Naive B cell (primary cell): ENCODE data around the gene ARID1B. TPM values are rescaled to one million over a fixed set of nuclear protein-coding genes. Genes with fewer than 3 reads are reported as not detected.

Experiments
- ATAC-seq, 2 donors: fragments of 150-1000 bp; cut with Tn5 transposase; 2 replicates each; pipeline ENCODE4 v1.10.0; 2021; ENCODE audit warnings: low read depth in 2 of 2, mild to moderate bottlenecking in 2 of 2, moderate library complexity in 2 of 2
- DNase-seq: peaks from one replicate; pipeline ENCODE4 v3.0.0; 2022
- H3K27ac Mint-ChIP-seq, 6 donors: one replicate each; pipeline ENCODE4 v1.8.0; 2020 to 2022; ENCODE audit warnings: mild to moderate bottlenecking in 6 of 6, mixed read lengths in 6 of 6, moderate library complexity in 5 of 6, inconsistent platforms in 2 of 6
- H3K27me3 Mint-ChIP-seq, 3 donors: one replicate each; pipeline ENCODE4 v1.8.0; 2021 to 2022; ENCODE audit warnings: mixed read lengths in 3 of 3, mild to moderate bottlenecking in 1 of 3
- H3K36me3 Mint-ChIP-seq, 2 donors: one replicate each; pipeline ENCODE4 v1.8.0; 2020 to 2022; ENCODE audit warnings: mixed read lengths in 2 of 2, inconsistent platforms in 1 of 2, mild to moderate bottlenecking in 1 of 2
- H3K4me1 Mint-ChIP-seq, 3 donors: one replicate each; pipeline ENCODE4 v1.8.0; 2020 to 2022; ENCODE audit warnings: mixed read lengths in 3 of 3, inconsistent platforms in 1 of 3, mild to moderate bottlenecking in 1 of 3, moderate library complexity in 1 of 3
- H3K4me3 Mint-ChIP-seq, 8 donors: one replicate each; pipeline ENCODE4 v1.8.0; 2020 to 2022; ENCODE audit warnings: mild to moderate bottlenecking in 8 of 8, mixed read lengths in 8 of 8, moderate library complexity in 8 of 8, inconsistent platforms in 2 of 8
- H3K9me3 Mint-ChIP-seq, 7 donors: one replicate each; pipeline ENCODE4 v1.8.0; 2020 to 2022; ENCODE audit warnings: mixed read lengths in 7 of 7, mild to moderate bottlenecking in 5 of 7, inconsistent platforms in 2 of 7, moderate library complexity in 1 of 7
- polyA plus RNA-seq, 6 donors: library from polyadenylated mRNA; unstranded; fragments of 300-500 nt; fragmentation: Illumina TruSeq; gene quantifications; one replicate each; pipeline ENCODE4 v1.2.3, GENCODE V29; 2021; ENCODE audit warnings: low read depth in 6 of 6

The ARID1B gene
- polyA plus RNA-seq, 6 donors from 2014 or later, result 16.6 to 44.1 (median 27.5) TPM

DNA sequence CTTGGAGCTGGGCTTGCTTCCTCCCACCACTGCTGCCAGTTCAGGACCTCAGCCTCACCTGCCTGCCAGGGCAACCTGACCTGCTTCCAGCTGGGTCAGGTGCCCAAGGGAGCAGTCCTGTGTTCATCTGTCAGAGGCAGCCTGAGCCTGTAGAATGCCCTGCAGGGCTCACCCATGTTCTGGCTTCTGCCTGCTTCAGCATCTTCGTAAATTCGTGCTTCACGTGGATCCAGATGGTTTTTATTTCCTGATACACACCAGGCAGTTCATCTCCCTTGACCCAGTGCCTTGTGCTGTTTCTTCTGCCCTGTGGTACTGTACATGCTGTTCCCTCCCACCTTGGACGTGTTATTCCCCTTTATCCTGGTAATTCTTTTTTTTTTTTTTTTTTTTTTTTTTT lies 50.2 kb downstream of the ARID1B start:
- Mint-ChIP-seq H3K9me3 (no peaks in the 10 kb centered on the region), H3K4me1 (peaks cover 60 to 83% (median 75%) of the 10 kb centered on the region in 3 donors), H3K27me3 (no peaks in the 10 kb centered on the region), H3K36me3 (peaks cover 0 to 10% of the 10 kb centered on the region in 2 donors), H3K4me3 (peak overlapping the region in 2 of 8 donors; percentile 30 to 47), H3K27ac (peak overlapping the region; percentile 49 to 93 (median 68))
- ATAC-seq, result peak in 1 of 2 donors; percentile 17
- no peak for DNase-seq

- peaks cover 57 to 81% (median 75%) of the 10 kb centered on the region in 3 donors for H3K4me1 Mint-ChIP-seq
- DNase-seq (no peak), ATAC-seq (no peak)
- no peaks in the 10 kb centered on the region for H3K9me3 Mint-ChIP-seq
- H3K36me3 Mint-ChIP-seq, result peaks cover 0 to 11% of the 10 kb centered on the region in 2 donors
- H3K27ac Mint-ChIP-seq, result peak overlapping the region in 2 of 6 donors; percentile 42 to 60
- no peaks in the 10 kb centered on the region for H3K27me3 Mint-ChIP-seq
- peak overlapping the region in 1 of 8 donors; percentile 16 for H3K4me3 Mint-ChIP-seq
Observed at GRCh38 chr6:156828280-156828703, 51.1 kb downstream of the ARID1B start.

- H3K9me3 Mint-ChIP-seq, result no peaks in the 10 kb centered on the region
- no peak overlapping the region for H3K27ac Mint-ChIP-seq
- DNase-seq, result no peak
- peaks cover 48 to 74% (median 66%) of the 10 kb centered on the region in 3 donors for H3K4me1 Mint-ChIP-seq
- H3K36me3 Mint-ChIP-seq, result peaks cover 0 to 11% of the 10 kb centered on the region in 2 donors
- no peak overlapping the region for H3K4me3 Mint-ChIP-seq
- ATAC-seq, result no peak
- H3K27me3 Mint-ChIP-seq, result no peaks in the 10 kb centered on the region
Observed at GRCh38 chr6:156830126-156830525, 52.9 kb downstream of the ARID1B start.

DNA sequence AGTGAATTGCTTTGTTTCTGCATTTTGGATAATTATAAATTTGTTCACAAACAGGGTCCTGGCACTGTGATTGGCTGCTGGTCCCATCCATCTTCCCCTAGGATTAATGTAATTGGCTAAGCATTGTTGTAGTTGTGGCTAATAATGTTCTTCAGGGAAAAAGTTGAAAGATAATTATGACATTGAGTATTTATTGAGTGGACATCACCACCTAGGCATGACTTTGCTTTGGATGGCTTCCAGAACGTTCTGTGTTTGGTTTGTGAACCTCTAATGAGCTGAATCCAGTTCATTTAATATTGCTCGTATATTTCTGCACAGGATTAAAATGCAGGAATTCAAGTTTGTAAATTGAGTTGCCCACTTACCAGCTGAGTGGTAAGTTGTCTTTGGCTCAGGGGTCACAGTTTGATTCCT lies 55.1 kb downstream of the ARID1B start:
- ATAC-seq (no peak), DNase-seq (no peak)
- Mint-ChIP-seq H3K4me3 (no peak overlapping the region), H3K27ac (peak overlapping the region in 4 of 6 donors; percentile 14 to 72 (median 44)), H3K9me3 (no peaks in the 10 kb centered on the region), H3K36me3 (peaks cover 7 to 19% of the 10 kb centered on the region in 2 donors), H3K27me3 (no peaks in the 10 kb centered on the region), H3K4me1 (peaks cover 33 to 60% (median 52%) of the 10 kb centered on the region in 3 donors)

- Mint-ChIP-seq H3K4me1 (peaks cover 29 to 56% (median 48%) of the 10 kb centered on the region in 3 donors), H3K4me3 (no peak overlapping the region)
- no peak for ATAC-seq
Observed at GRCh38 chr6:156832669-156833068, 55.5 kb downstream of the ARID1B start.

DNA sequence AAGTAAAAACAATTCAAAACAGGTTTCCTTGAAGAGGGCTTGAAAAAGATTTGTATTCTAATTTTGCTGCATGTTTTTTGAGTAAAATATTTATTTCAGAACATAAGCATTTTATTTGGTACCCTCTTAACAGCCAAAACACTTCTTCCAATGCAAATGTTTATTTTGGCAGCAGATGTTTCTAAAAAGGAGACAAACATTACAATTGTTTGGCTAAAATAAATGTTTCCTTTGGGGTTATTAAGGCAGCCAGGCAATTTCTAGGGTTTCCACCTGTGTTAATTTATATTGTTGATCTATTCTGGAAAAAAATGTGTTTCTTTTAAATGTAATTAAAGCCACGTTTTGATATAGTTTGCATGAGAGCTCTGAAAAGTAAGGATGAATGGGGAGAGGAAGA lies 56.6 kb downstream of the ARID1B start:
- no peaks in the 10 kb centered on the region for H3K9me3 Mint-ChIP-seq

More at GRCh38 chr6:156832669-156833068, 55.5 kb downstream of the ARID1B start:
- no peaks in the 10 kb centered on the region for H3K27me3 Mint-ChIP-seq
- H3K9me3 Mint-ChIP-seq, result no peaks in the 10 kb centered on the region
- DNase-seq, result no peak
- H3K27ac Mint-ChIP-seq, result peak overlapping the region in 4 of 6 donors; percentile 14 to 76 (median 68)
- peaks cover 7 to 19% of the 10 kb centered on the region in 2 donors for H3K36me3 Mint-ChIP-seq

DNA sequence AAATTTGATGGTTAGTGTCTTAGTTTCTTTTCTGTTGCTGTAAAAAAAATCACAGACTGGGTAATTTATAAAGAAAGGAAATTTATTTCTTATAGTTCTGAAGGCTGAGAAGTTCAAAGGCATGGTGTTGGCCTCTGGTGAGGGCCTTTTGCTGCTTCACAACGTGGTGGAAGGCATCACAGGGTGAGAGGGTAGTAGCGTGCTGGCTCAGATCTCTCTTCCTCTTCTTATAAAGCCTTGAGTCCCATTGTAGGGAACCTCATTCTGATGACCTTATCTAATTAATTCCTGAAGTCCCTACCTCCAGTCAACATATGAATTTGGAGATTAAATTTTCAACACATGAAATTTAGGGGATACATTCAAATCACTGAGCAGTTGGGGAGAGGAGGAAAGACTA lies 62.0 kb downstream of the ARID1B start:
- Mint-ChIP-seq H3K36me3 (peaks cover 7 to 8% of the 10 kb centered on the region in 2 donors), H3K27me3 (no peaks in the 10 kb centered on the region), H3K4me3 (peak overlapping the region in 1 of 8 donors; percentile 4), H3K9me3 (no peaks in the 10 kb centered on the region), H3K4me1 (peaks cover 44 to 65% (median 52%) of the 10 kb centered on the region in 3 donors), H3K27ac (peak overlapping the region in 4 of 6 donors; percentile 39 to 84 (median 49))
- no peak for ATAC-seq
- DNase-seq, result no peak

More for the DNA sequence above, 56.6 kb downstream of the ARID1B start:
- Mint-ChIP-seq H3K27ac (peak overlapping the region in 3 of 6 donors; percentile 8 to 60 (median 51)), H3K4me1 (peaks cover 26 to 50% (median 42%) of the 10 kb centered on the region in 3 donors), H3K27me3 (no peaks in the 10 kb centered on the region), H3K4me3 (no peak overlapping the region), H3K36me3 (peaks cover 7 to 19% of the 10 kb centered on the region in 2 donors)
- no peak for ATAC-seq
- no peak for DNase-seq

- Mint-ChIP-seq H3K4me3 (peak overlapping the region in 2 of 8 donors; percentile 4 to 24), H3K36me3 (peaks cover 7 to 8% of the 10 kb centered on the region in 2 donors), H3K27me3 (no peaks in the 10 kb centered on the region), H3K4me1 (peaks cover 49 to 68% (median 54%) of the 10 kb centered on the region in 3 donors), H3K27ac (peak overlapping the region in 3 of 6 donors; percentile 26 to 84 (median 74)), H3K9me3 (no peaks in the 10 kb centered on the region)
- DNase-seq, result no peak
- ATAC-seq, result no peak
Observed at GRCh38 chr6:156839591-156840001, 62.4 kb downstream of the ARID1B start.

DNA sequence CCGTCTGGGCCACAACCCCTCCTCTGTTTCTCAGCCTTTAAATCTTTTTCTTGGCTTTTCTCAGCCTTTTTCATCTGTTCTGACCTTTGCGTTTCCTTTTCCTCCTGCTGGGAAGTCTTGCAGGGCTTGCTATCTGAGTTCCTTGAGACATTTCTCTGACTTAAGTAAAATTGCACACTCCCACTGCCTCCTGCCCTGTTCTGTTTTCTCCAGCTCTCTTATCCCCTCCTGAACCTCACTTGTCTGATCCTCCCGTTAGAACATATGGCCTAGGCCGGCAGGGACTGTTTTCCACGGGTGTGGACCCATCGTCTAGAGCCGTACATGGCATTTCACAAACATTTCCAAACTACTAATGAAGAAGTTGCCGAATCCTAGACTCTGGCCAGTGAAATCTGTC lies 63.0 kb downstream of the ARID1B start:
- peak overlapping the region in 6 of 8 donors; percentile 13 to 81 (median 52) for H3K4me3 Mint-ChIP-seq
- no peaks in the 10 kb centered on the region for H3K9me3 Mint-ChIP-seq
- no peak for ATAC-seq
- peak overlapping the region in 5 of 6 donors; percentile 1 to 89 (median 69) for H3K27ac Mint-ChIP-seq
- peaks cover 53 to 71% (median 59%) of the 10 kb centered on the region in 3 donors for H3K4me1 Mint-ChIP-seq
- H3K36me3 Mint-ChIP-seq, result peaks cover 7 to 8% of the 10 kb centered on the region in 2 donors
- H3K27me3 Mint-ChIP-seq, result no peaks in the 10 kb centered on the region
- DNase-seq, result no peak

DNA sequence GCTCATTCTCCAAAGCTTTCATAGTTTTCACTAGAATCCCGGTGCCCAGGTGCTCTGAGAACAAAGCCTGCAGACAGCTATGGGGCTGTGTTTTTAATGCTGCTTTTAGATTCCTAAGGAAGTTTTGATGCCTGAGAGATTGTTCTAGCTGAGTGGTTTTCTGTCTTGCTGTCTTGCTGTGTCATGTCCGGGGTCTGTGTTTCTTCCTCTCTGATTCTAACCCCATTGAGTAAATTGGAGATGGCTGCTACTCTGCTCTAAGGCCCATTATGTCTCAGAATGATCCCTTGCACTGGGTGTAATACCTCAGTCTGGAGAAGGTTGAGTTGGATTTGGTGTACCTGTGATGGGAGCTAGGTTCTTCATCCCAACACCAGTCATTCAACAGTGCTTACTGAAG lies 63.4 kb downstream of the ARID1B start:
- no peaks in the 10 kb centered on the region for H3K9me3 Mint-ChIP-seq
- peaks cover 58 to 76% (median 64%) of the 10 kb centered on the region in 3 donors for H3K4me1 Mint-ChIP-seq
- DNase-seq (no peak), ATAC-seq (peak; percentile 60 to 63)
- peaks cover 7 to 8% of the 10 kb centered on the region in 2 donors for H3K36me3 Mint-ChIP-seq
- H3K27me3 Mint-ChIP-seq, result no peaks in the 10 kb centered on the region
- H3K4me3 Mint-ChIP-seq, result peak overlapping the region in 7 of 8 donors; percentile 13 to 81 (median 46)
- peak overlapping the region; percentile 1 to 74 (median 56) for H3K27ac Mint-ChIP-seq

DNA sequence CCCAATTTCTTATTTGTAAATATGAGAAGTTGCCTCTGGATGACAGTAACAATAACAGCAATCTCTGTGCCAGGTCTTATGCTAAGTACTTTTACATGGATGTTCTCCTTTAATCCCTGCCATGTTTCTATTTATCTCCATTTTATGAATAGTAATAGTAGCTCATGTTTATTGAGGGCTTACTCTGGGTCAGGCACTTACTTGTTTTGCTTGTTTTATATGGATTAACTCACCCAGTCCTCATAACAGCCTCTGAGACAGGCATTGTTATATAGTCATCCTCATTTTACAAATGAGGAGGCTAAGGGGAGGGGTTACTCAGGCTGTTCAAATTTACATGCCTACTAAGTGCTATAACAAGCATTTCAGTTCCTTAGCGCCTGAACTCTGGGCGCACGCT lies 64.3 kb downstream of the ARID1B start:
- Mint-ChIP-seq H3K9me3 (no peaks in the 10 kb centered on the region), H3K4me3 (no peak overlapping the region), H3K4me1 (peaks cover 59 to 79% (median 66%) of the 10 kb centered on the region in 3 donors), H3K36me3 (peaks cover 0 to under 1% of the 10 kb centered on the region in 2 donors), H3K27me3 (no peaks in the 10 kb centered on the region), H3K27ac (peak overlapping the region in 2 of 6 donors; percentile 47 to 74)
- no peak for DNase-seq
- no peak for ATAC-seq

GRCh38 chr6:156842598-156843250 lies 65.5 kb downstream of the ARID1B start:
- H3K4me3 Mint-ChIP-seq, result no peak overlapping the region
- H3K4me1 Mint-ChIP-seq, result peaks cover 71 to 88% (median 78%) of the 10 kb centered on the region in 3 donors
- no peaks in the 10 kb centered on the region for H3K9me3 Mint-ChIP-seq
- no peaks in the 10 kb centered on the region for H3K27me3 Mint-ChIP-seq
- DNase-seq (no peak), ATAC-seq (no peak)
- peak overlapping the region in 4 of 6 donors; percentile 3 to 87 (median 54) for H3K27ac Mint-ChIP-seq
- no peaks in the 10 kb centered on the region for H3K36me3 Mint-ChIP-seq

DNA sequence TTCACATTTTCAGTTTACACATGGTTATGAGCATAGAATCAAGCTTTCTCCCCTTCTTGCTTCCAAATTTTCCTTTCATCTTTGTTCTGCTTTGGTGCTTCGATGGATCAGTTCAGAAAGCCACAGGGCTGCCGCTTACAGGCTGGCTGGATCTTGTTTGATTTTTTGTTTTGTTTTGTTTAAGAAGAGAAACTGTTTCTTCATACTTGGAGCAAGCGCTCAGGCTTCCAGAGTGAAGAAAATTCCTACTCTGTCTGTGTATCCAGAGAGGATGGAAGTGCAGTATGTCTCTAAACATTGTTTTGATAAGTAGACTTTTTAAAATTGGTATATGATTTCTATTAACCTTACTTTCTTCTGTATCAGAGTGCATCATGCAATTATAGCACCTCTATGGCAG lies 66.9 kb downstream of the ARID1B start:
- no peak for ATAC-seq
- no peaks in the 10 kb centered on the region for H3K27me3 Mint-ChIP-seq
- H3K4me1 Mint-ChIP-seq, result peaks cover 83 to 96% (median 88%) of the 10 kb centered on the region in 3 donors
- H3K36me3 Mint-ChIP-seq, result no peaks in the 10 kb centered on the region
- no peaks in the 10 kb centered on the region for H3K9me3 Mint-ChIP-seq
- DNase-seq, result no peak
- peak overlapping the region in 3 of 8 donors; percentile 3 to 53 (median 29) for H3K4me3 Mint-ChIP-seq
- H3K27ac Mint-ChIP-seq, result peak overlapping the region in 5 of 6 donors; percentile 4 to 80 (median 53)
